ENCODE data around the gene LRRIQ1. TPM values are rescaled to one million over a fixed set of nuclear protein-coding genes. Genes with fewer than 3 reads are reported as not detected.

The LRRIQ1 gene
- total RNA-seq, 2 experiments from 2014 or later: not detected

GRCh38 chr12:85274315-85274651, 238.1 kb downstream of the LRRIQ1 start:
- POLR2A ChIA-PET: no interaction called here
- Mint-ChIP-seq H3K27me3 (peaks cover 43% of the 10 kb centered on the region), H3K4me3 (no peak overlapping the region), H3K9me3 (ENCODE audit: low read depth) (peaks cover 1% of the 10 kb centered on the region), H3K36me3 (ENCODE audit: low read depth) (no peaks in the 10 kb centered on the region), H3K27ac (no peak overlapping the region), H3K4me1 (no peaks in the 10 kb centered on the region)
- CTCF ChIA-PET: no interaction called here
- no peak for DNase-seq
- intact Hi-C loops (cut with DNase I, micrococcal nuclease): no loop called here
- ATAC-seq: no peak

- Mint-ChIP-seq H3K4me1 (peaks cover 4% of the 10 kb centered on the region), H3K27ac (no peak overlapping the region), H3K9me3 (ENCODE audit: low read depth) (peaks cover 1% of the 10 kb centered on the region), H3K4me3 (no peak overlapping the region), H3K36me3 (ENCODE audit: low read depth) (no peaks in the 10 kb centered on the region), H3K27me3 (peaks cover 51% of the 10 kb centered on the region)
- ATAC-seq: no peak
- no peak for DNase-seq
- ChIA-PET CTCF (interaction anchor here (0.6 kb wide), 1 partner anchor 1071 kb away, joined by 3 read pairs; no protein-coding TSS in a partner anchor), POLR2A (no interaction called here)
- intact Hi-C loops (cut with DNase I, micrococcal nuclease): loop anchor here in 1 of 2 experiments (5.0 kb wide), 1 partner anchor 363 kb away; the partner anchor contains the start of gene SLC6A15
Measured at GRCh38 chr12:85275374-85275773, 239.2 kb downstream of the LRRIQ1 start.

GRCh38 chr12:85277191-85277590, 241.0 kb downstream of the LRRIQ1 start:
- Mint-ChIP-seq H3K36me3 (ENCODE audit: low read depth) (no peaks in the 10 kb centered on the region), H3K9me3 (ENCODE audit: low read depth) (peaks cover 1% of the 10 kb centered on the region), H3K4me3 (no peak overlapping the region), H3K27ac (no peak overlapping the region), H3K4me1 (peaks cover 5% of the 10 kb centered on the region), H3K27me3 (peaks cover 65% of the 10 kb centered on the region)
- intact Hi-C loops (cut with DNase I, micrococcal nuclease): loop anchor here in 1 of 2 experiments (5.0 kb wide), 1 partner anchor 365 kb away; the partner anchor contains the start of gene SLC6A15
- POLR2A ChIA-PET: no interaction called here
- ATAC-seq (no peak), DNase-seq (no peak)
- CTCF ChIA-PET: interaction anchor here (1.0 to 1.3 kb wide), 2 partner anchors 17 to 402 kb away, joined by 3 to 4 read pairs; no protein-coding TSS in a partner anchor

GRCh38 chr12:85277900-85278597, 241.9 kb downstream of the LRRIQ1 start:
- no peak overlapping the region for H3K4me3 Mint-ChIP-seq
- H3K27ac Mint-ChIP-seq: no peak overlapping the region
- CTCF ChIA-PET: interaction anchor here (1.0 to 1.3 kb wide), 2 partner anchors 18 to 403 kb away, joined by 3 to 4 read pairs; no protein-coding TSS in a partner anchor
- H3K4me1 Mint-ChIP-seq: peaks cover 5% of the 10 kb centered on the region
- POLR2A ChIA-PET: no interaction called here
- H3K27me3 Mint-ChIP-seq: peaks cover 64% of the 10 kb centered on the region
- DNase-seq: peak; percentile 3
- no peaks in the 10 kb centered on the region for H3K36me3 Mint-ChIP-seq (ENCODE audit: low read depth)
- peaks cover 1% of the 10 kb centered on the region for H3K9me3 Mint-ChIP-seq (ENCODE audit: low read depth)
- intact Hi-C loops (cut with DNase I, micrococcal nuclease): loop anchor here in 1 of 2 experiments (5.0 kb wide), 1 partner anchor 366 kb away; the partner anchor contains the start of gene SLC6A15
- no peak for ATAC-seq

GRCh38 chr12:85278598-85279448, 242.7 kb downstream of the LRRIQ1 start:
- ChIA-PET CTCF (no interaction called here), POLR2A (no interaction called here)
- DNase-seq (peak; percentile 3), ATAC-seq (no peak)
- Mint-ChIP-seq H3K9me3 (ENCODE audit: low read depth) (peaks cover 1% of the 10 kb centered on the region), H3K4me3 (no peak overlapping the region), H3K27me3 (peaks cover 64% of the 10 kb centered on the region), H3K4me1 (peaks cover 5% of the 10 kb centered on the region), H3K36me3 (ENCODE audit: low read depth) (no peaks in the 10 kb centered on the region), H3K27ac (no peak overlapping the region)
- intact Hi-C loops (cut with DNase I, micrococcal nuclease): loop anchor here in 1 of 2 experiments (5.0 kb wide), 1 partner anchor 367 kb away; the partner anchor contains the start of gene SLC6A15

DNA sequence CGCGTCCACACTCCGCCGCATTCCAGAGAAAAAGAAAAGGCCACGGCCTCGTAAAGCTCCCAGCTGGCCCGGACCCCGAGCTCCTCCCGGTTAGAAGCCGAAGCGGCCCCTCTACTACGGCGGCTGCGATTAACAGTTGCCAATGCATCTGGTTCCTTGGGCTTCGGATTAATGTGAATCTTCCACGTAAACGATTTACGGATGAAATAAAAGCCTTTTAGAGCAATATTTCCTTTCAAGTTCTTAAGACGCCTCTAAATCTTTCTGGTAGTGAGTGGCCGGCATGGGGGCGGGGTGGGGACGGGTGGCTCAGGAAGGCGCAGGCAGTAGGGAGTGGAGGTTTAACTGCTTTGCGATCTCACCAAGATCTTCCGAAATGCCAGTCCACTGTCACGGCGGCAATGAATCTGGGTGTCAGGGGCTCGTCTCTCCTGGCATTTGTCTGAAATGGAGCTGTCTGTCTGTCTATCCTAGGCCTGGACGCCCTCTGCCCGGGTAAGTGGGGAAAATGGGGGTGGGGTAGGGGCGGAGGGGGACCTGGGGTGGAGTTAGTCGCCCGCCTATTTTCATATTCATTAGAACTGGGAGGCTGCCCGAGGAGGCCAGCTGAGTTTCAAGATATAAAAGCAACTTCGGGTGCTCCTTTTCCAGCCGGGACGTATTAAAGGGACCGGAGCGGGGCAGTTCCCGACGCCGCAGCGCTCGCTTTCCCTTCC, 243.5 kb downstream of the LRRIQ1 start:
- peak; percentile 9 for DNase-seq
- Mint-ChIP-seq H3K27ac (no peak overlapping the region), H3K36me3 (ENCODE audit: low read depth) (no peaks in the 10 kb centered on the region), H3K4me3 (no peak overlapping the region), H3K27me3 (peaks cover 58% of the 10 kb centered on the region), H3K4me1 (peaks cover 5% of the 10 kb centered on the region), H3K9me3 (ENCODE audit: low read depth) (peaks cover 1% of the 10 kb centered on the region)
- ChIA-PET POLR2A (no interaction called here), CTCF (interaction anchor here (0.8 to 1.3 kb wide), 3 partner anchors 25 to 406 kb away, joined by 3 read pairs; no protein-coding TSS in a partner anchor)
- intact Hi-C loops (cut with DNase I, micrococcal nuclease): loop anchor here in 1 of 2 experiments (5.0 kb wide), 1 partner anchor 367 kb away; the partner anchor contains the start of gene SLC6A15
- no peak for ATAC-seq

DNA sequence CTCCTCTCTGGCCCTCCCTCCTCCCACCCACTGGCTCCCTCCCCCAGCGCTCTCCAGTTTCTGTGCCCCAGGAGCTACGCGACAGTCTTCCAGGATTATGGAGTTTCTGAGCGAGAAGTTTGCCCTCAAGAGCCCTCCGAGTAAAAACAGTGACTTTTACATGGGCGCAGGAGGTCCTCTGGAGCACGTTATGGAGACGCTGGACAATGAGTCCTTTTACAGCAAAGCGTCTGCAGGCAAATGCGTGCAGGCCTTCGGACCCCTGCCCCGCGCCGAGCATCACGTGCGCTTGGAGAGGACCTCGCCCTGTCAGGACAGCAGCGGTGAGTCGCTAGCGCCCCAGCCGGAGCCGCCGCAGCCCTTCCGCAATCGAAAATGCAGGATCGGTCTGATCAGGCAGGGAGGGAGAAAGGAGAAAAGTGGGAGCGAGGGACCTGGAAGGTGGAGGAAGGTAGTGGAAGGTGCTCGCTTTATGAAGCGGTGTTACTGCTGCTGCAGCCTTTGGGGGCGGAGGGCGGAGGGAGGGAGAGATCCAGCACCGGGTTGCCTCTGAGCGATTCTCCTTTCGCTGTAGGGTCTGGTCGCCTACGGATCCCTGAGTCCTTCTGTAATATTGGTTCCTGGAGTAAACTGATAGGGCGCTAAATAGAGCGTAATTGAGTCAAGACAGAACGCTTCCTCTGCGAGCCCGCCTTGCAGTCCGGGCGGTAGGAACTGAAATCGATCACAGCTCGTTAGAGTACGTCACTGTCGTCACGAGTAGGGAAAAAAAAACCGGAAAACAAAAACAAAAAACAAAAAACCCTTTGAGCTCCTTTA, 244.2 kb downstream of the LRRIQ1 start, which contains the start of gene ALX1:
Gene ALX1 (plus strand): TSS at position 56 of the 819 bp plus-strand sequence. CDS start 42 bp downstream, at position 98.
- ATAC-seq (no peak), DNase-seq (peak; percentile 10)
- CTCF ChIA-PET: interaction anchor here (0.6 to 1.3 kb wide), 5 partner anchors 25 to 1722 kb away, joined by 3 to 5 read pairs (median 3); no protein-coding TSS in a partner anchor
- no peak within 1 kb of the TSS for H3K27ac Mint-ChIP-seq
- no peaks in the 10 kb centered on the region for H3K36me3 Mint-ChIP-seq (ENCODE audit: low read depth)
- peaks cover 1% of the 10 kb centered on the region for H3K9me3 Mint-ChIP-seq (ENCODE audit: low read depth)
- POLR2A ChIA-PET: no interaction called here
- peaks cover 5% of the 10 kb centered on the region for H3K4me1 Mint-ChIP-seq
- H3K4me3 Mint-ChIP-seq: peak within 1 kb of the TSS; percentile 47
- intact Hi-C loops (cut with DNase I, micrococcal nuclease): no loop called here
- peaks cover 56% of the 10 kb centered on the region for H3K27me3 Mint-ChIP-seq

GRCh38 chr12:85280984-85281630, 245.0 kb downstream of the LRRIQ1 start:
- CTCF ChIA-PET: interaction anchor here (0.6 to 1.3 kb wide), 4 partner anchors 24 to 1721 kb away, joined by 3 to 5 read pairs (median 3); no protein-coding TSS in a partner anchor
- no peak overlapping the region for H3K4me3 Mint-ChIP-seq
- peaks cover 52% of the 10 kb centered on the region for H3K27me3 Mint-ChIP-seq

GRCh38 chr12:85281636-85282312, 245.6 kb downstream of the LRRIQ1 start:
- no peak overlapping the region for H3K4me3 Mint-ChIP-seq
- peaks cover 5% of the 10 kb centered on the region for H3K4me1 Mint-ChIP-seq
- CTCF ChIA-PET: interaction anchor here (1.2 kb wide), 1 partner anchor 28 kb away, joined by 5 read pairs; no protein-coding TSS in a partner anchor
- intact Hi-C loops (cut with DNase I, micrococcal nuclease): no loop called here
- H3K27me3 Mint-ChIP-seq: peaks cover 47% of the 10 kb centered on the region
- no peaks in the 10 kb centered on the region for H3K36me3 Mint-ChIP-seq (ENCODE audit: low read depth)
- DNase-seq (no peak), ATAC-seq (no peak)
- H3K9me3 Mint-ChIP-seq (ENCODE audit: low read depth): peaks cover 1% of the 10 kb centered on the region
- POLR2A ChIA-PET: no interaction called here
- no peak overlapping the region for H3K27ac Mint-ChIP-seq

More at GRCh38 chr12:85280984-85281630, 245.0 kb downstream of the LRRIQ1 start:
- intact Hi-C loops (cut with DNase I, micrococcal nuclease): no loop called here
- ATAC-seq (no peak), DNase-seq (no peak)
- POLR2A ChIA-PET: no interaction called here
- peaks cover 1% of the 10 kb centered on the region for H3K9me3 Mint-ChIP-seq (ENCODE audit: low read depth)
- H3K27ac Mint-ChIP-seq: no peak overlapping the region
- peaks cover 5% of the 10 kb centered on the region for H3K4me1 Mint-ChIP-seq
- H3K36me3 Mint-ChIP-seq (ENCODE audit: low read depth): no peaks in the 10 kb centered on the region

DNA sequence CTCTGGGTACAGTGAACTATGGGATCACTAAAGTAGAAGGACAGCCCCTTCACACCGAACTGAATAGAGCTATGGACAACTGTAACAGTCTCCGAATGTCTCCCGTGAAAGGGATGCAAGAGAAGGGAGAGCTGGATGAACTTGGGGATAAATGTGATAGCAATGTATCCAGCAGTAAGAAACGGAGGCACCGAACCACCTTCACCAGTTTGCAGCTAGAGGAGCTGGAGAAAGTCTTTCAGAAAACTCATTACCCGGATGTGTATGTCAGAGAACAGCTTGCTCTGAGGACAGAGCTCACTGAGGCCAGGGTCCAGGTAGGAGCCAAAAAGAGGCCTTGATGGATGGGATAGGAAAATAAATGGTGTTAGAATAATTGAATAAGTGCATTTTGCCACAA, 247.4 kb downstream of the LRRIQ1 start:
- ChIA-PET POLR2A (no interaction called here), CTCF (no interaction called here)
- Mint-ChIP-seq H3K9me3 (ENCODE audit: low read depth) (no peaks in the 10 kb centered on the region), H3K27me3 (peaks cover 33% of the 10 kb centered on the region), H3K4me1 (peaks cover 5% of the 10 kb centered on the region), H3K27ac (no peak overlapping the region), H3K36me3 (ENCODE audit: low read depth) (no peaks in the 10 kb centered on the region), H3K4me3 (no peak overlapping the region)
- intact Hi-C loops (cut with DNase I, micrococcal nuclease): no loop called here
- DNase-seq (no peak), ATAC-seq (no peak)

Data from activated CD4-positive, alpha-beta T cell treated with anti-CD3 and anti-CD28 coated beads for 36 hours (primary cell).